A673 (cell line): Measurements from ENCODE around the gene METTL4.

Experiments
- CTCF ChIP-seq: fragments of 300-800, 200-600 bp; sonication (generic); conservative IDR thresholded peaks from 2 replicates; pipeline ENCODE4 v1.5.1; 2017; ENCODE audit warnings: low read depth, mild to moderate bottlenecking, antibody characterized with exemption, low read length, moderate library complexity, mixed read lengths
- EZH2 ChIP-seq: fragments of 200-600 bp; sonication (generic); IDR thresholded peaks from 2 replicates; pipeline ENCODE4 v1.6.1; 2017; ENCODE audit warnings: borderline replicate concordance, low read depth, mild to moderate bottlenecking, mixed read lengths, antibody characterized with exemption, low read length; ENCODE audit not compliant: poor library complexity, severe bottlenecking

- TF ChIP-seq CTCF (no peak), EZH2 (no peak)
Measured at GRCh38 chr18:2535419-2535910, 35.8 kb downstream of the METTL4 start.
